HG03354 (cell line): ENCODE data around the gene CMC2.
A peak's percentile ranks its signal among the peaks of the same experiment; 100 is the strongest.

Source experiments
- ATAC-seq: cut with Tn5 transposase; IDR thresholded peaks from one replicate; pipeline ENCODE4 v1.9.1; 2021; ENCODE audit warnings: mild to moderate bottlenecking; ENCODE audit not compliant: unreplicated experiment, poor library complexity, severe bottlenecking

The CMC2 gene

GRCh38 chr16:80982646-80983045 lies 24.0 kb downstream of the CMC2 start:
- ATAC-seq: no peak

DNA sequence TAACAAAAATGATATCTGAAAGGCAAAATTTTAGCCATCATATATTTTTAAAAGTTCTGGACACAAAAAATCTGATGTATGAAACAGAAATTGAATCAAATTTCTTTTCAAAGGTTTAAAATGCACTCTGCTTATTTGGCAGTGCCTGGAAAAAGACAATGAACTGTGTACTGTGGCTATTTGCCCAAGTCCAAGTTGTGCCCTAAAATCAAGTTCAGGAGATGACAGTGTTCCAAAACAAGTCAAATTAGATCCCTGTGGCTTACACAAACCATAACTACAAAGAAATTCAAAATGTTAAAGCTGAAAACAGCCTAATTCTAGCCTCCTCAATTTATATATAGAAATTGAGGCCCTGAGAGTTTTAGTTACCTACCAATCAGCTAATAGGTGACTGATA lies 25.6 kb downstream of the CMC2 start:
- no peak for ATAC-seq

DNA sequence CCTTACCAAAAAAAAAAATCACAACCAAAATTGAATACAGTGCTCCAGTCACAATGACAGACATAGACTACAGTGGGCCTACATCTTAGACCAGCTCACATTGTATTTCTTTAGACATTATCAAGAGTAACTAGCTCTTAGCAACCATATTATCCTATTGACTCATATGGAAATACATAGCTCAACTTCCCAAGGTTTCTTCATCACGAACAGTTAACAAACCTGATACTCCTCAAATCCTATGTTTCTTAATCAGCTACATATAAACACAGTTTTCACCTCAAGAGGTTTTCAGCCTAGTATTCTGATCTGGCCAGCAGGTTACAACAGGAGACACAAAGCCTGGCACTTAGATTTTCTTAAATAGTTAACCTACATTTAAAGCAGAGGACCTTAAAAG lies 29.7 kb downstream of the CMC2 start:
- ATAC-seq: no peak

DNA sequence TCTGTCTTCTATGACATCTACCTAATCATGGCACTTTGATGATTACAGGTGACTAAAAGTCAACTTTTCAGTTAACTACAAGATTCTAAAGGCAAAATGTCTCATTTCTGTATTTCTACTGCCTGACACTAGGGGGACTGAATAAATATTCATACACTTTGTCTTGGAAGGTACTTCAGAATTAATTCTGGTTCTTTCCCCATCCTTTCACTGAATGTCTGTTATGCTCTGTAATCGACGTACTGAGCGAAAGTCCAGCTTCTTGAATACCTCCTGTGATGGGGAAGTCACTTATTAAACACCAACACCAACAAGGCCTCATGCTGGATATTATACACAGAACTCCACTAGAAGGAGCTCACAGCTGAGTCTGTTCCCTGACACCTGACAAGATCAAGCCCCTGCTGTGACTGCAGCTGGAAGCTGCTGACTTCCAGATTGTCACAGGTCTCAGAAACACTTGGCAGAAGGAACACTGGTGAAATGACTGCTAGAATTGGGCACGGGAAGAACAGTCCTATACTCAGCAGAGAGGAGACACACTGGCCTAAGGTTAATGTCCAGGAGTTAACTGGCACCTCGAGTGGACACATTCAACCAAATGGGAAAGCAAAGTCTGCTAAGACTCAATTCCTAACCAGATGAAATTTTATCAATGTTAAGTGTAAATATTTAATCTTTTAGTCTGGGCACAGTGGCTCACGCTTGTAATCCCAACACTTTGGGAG lies 31.9 kb downstream of the CMC2 start:
- ATAC-seq: no peak

GRCh38 chr16:80973991-80974390 lies 32.7 kb downstream of the CMC2 start:
- no peak for ATAC-seq

DNA sequence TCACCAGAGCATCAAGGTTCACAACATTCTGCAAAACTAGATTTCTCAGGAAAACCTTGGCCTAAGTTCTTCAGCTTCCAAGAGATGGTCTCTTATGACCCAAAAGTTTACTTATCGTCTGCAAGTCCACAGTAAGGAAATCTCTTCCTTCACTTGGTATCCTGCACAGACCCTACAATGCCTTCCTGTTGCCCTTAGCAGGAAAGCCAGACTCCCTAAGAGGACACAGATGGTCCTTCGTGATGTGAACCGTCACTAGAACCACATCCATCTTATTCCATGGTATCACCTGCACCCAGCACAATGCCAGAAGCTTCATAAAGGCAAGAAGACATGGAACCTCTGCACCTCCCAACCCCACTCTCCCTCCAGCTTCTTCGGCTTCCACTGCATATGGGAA lies 34.1 kb downstream of the CMC2 start:
- ATAC-seq: no peak

- peak; percentile 83 for ATAC-seq
Measured at GRCh38 chr16:80971819-80972218, 34.9 kb downstream of the CMC2 start.

GRCh38 chr16:80969114-80969484 lies 37.6 kb downstream of the CMC2 start:
- no peak for ATAC-seq

DNA sequence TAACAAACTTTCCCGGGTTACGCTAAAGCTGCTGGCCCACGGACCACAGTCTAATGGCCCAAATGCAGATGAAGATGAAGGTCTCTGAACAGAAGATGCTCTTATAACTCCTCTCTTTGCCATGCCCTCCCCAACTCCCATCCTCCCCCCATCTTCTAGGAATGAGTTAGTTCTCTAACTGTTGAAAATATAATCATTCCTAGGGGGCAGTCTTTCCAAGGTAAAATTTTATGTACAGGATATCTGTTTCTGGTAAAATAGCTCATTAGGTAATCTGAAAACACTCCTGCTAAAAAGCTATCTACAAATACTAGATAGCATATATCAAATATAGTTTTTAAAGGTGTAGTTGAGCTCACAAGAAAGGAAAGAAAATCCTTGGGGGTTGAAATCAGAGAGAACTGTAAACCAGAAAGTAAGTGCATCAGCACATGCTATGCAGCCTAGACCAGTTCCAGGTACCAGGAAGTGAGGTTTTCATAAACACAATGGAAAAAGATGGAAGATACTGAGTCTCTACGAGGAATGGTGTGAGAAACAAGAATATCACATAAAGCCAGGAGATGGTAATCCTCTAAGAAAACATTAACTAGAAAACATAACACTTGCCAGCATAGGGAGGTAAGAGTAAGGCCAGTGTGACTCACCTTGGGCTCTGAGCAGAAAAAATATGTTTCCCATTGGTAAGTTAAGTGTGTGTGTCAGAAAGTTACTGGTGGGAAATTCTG lies 38.1 kb downstream of the CMC2 start:
- ATAC-seq: no peak

DNA sequence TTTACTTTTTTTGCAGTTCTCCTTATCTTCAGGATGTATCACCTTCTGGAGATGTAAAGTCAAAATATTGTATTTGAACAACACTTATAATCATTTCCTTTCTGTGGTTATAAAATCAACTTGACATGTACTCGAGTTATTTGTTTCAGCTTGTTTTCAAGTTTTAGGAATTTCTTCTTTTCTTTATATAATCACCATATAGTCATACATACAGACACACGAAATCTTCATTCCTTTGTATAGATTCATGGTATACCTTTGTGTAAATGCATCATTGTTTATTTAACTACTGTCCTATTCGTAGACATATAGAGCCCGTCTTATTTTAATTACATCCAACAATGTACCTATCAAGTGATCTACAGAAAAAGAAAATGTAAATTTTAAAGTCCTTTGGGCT lies 40.1 kb downstream of the CMC2 start:
- no peak for ATAC-seq

DNA sequence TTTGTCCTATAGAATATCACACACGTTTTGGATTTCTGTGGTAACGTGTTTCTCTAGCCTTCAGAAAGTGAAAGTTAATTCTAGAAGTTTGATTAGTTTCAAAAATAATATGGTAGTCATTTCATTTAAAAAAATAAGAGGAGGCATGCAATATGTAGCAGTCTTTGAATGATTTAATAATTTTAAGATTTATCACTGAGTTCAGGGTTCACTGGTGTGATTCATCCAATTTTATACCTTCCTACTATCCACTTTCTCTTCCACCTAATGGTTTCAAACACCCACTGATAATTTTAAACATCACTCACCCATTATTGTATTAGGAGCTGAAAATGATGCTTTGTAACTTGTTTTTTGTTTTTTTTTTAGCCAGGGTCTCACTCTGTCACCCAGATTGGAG lies 42.3 kb downstream of the CMC2 start:
- ATAC-seq: no peak

DNA sequence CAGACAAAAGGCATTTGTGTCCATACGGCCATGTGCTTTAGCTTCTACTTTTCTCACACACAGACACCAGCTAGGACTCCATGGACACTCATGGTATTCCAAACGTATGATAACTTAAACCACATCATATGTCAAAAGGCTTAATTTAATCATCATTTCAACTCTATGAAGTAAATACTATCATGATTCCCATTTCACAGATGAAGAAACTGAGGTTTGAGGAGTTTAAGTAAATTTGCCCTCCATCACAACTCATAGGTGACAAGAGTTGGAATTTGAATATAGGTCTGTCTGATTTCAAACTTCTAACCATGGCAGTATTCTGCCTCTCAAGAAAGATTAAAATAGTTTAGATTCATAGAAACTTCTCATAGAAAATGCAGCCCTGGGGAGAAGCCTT lies 43.8 kb downstream of the CMC2 start:
- ATAC-seq: no peak

DNA sequence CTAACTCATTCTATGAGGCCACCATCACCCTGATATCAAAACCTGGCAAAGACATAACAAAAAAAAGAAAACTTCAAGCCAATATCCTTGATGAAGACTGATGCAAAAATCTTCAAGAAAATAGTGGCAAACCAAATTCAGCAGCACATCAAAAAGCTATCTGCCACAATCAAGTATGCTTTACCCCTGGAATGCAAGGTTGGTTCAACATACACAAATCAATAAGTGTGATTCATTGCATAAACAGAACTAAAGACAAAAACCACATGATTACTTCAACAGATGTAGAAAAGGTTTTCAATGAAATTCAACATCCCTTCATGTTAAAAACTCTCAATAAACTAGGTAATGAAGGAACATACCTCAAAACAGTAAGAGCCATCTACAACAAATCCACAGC lies 48.4 kb downstream of the CMC2 start:
- no peak for ATAC-seq

- ATAC-seq: no peak
Measured at GRCh38 chr16:80954985-80955384, 51.7 kb downstream of the CMC2 start.

DNA sequence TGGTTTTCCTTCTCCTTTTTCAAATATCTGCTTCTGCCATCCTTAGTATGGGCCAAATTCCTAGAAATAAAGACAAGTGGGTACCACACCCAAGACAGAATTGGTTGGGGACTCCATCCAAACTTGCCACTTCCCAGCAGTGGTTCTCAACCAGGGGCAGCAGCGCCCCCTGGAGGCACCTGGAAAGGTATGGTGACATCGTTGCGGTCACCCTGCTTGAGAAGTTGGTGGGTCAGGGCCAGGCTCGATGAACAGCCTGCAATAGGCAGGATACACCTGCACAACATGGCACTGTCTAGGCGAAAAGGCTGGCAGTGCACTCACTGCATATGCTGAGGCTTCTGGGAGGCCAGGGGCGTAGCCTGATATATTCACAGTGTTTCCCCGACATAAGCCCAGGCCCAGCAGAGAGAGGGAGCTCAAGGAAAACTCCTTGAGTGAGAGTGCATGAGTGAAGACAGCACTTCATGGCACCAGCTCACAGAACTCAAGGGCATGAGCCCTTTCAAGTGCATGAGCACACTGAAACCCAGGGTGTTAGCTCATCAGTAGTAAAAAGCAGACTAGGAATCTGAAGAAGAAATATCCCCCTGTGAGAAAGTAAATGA lies 57.7 kb downstream of the CMC2 start:
- ATAC-seq: no peak

GRCh38 chr16:80947708-80948625 lies 58.7 kb downstream of the CMC2 start:
- no peak for ATAC-seq

DNA sequence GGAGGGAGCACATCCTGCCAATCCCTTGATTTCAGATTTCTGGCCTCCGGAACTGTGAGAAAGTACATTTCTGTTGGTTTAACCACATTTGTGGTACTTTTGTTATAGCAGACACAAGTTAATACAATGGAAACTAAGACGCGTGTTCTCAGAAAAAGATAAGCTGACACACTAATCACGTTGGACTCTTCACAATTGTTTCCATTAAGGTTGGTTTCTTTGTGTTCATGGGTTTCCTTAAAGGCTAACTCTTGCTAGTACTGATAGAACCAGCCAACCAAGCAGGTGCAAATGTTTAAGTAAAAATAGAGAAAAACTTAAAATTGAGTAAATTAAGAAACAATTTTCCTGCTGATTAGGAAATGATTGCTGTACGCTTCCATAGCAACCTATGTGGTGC lies 59.4 kb downstream of the CMC2 start:
- ATAC-seq: no peak

- ATAC-seq: no peak
Measured at GRCh38 chr16:80946481-80946880, 60.2 kb downstream of the CMC2 start.

DNA sequence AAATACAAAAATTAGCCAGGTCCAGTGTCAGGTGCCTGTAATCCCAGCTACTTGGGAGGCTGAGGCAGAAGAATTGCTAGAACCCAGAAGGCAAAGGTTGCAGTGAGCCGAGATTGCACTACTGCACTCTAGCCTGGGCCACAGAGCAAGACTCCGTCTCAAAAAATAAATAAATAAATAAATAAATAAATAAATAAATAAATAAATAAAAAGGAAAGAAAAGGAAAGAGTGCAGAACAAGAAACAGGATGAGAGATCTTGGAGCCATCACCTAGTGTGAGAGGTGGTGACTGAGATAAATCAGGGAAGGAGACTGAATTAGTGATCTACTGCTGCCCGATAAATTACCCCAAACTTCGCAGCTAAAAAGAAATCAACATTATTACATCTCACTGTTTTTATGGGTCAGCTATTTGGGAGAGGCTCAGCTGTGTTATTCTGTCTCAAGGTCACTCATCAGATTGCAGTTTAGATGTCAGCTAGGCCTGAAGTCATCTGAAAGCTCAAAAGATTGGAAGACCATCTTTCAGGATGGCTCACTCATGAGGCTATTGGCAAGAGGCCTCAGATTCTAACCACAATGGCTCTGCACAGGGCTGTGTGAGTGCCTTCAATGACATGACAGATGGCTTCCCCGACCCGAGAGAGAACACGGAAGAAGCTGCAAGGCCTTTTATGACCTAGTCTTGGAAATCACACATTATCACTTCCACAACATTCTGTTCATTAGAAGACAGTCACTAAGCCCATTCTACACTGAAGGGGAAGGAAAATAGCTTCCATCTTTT lies 66.4 kb downstream of the CMC2 start:
- no peak for ATAC-seq
